Fibroblast of lung (primary cell): ENCODE results near the gene ARHGEF12. TPM values are rescaled to one million over a fixed set of nuclear protein-coding genes. Genes with fewer than 3 reads are reported as not detected.

Experiments used
- DNase-seq, 2 donors: peaks; one replicate each; pipeline versions ENCODE4 v3.0.0 to v3.0.0-alpha.2; 2010; ENCODE audit warnings: low read depth in 2 of 2
- H2AFZ ChIP-seq: 2 replicates; pipeline ENCODE4 v1.5.1; 2012; ENCODE audit warnings: low read length, control low read depth, inconsistent platforms
- H3K27ac ChIP-seq: 2 replicates; pipeline ENCODE4 v1.5.1; 2011; ENCODE audit warnings: low read length, control low read depth; ENCODE audit not compliant: insufficient read depth
- H3K27me3 ChIP-seq: 2 replicates; pipeline ENCODE4 v1.5.1; 2011; ENCODE audit warnings: mild to moderate bottlenecking, low read length; ENCODE audit not compliant: control insufficient read depth, insufficient read depth
- H3K36me3 ChIP-seq: 2 replicates; pipeline ENCODE4 v1.5.1; 2011; ENCODE audit warnings: low read length; ENCODE audit not compliant: control insufficient read depth, insufficient read depth
- H3K4me1 ChIP-seq: 2 replicates; pipeline ENCODE4 v1.5.1; 2011; ENCODE audit warnings: low read length; ENCODE audit not compliant: control insufficient read depth, insufficient read depth; ENCODE audit errors: extremely low read depth
- H3K4me2 ChIP-seq: 2 replicates; pipeline ENCODE4 v1.5.1; 2011; ENCODE audit warnings: low read length, control low read depth; ENCODE audit not compliant: insufficient read depth; ENCODE audit errors: extremely low read depth
- H3K4me3 ChIP-seq, 4 experiments: fragments of 200-600 bp in 1 of 4; sonication (generic) in 1 of 4; replicated peaks in 1 of 4; 2 replicates each; pipeline ENCODE4 v1.5.1; 2011 to 2016; ENCODE audit warnings: low read length in 4 of 4, low read depth in 3 of 4, mild to moderate bottlenecking in 3 of 4, control low read depth in 2 of 4, inconsistent platforms in 1 of 4, mixed read lengths in 1 of 4; ENCODE audit not compliant: insufficient read depth in 1 of 4; ENCODE audit errors: control extremely low read depth in 1 of 4
- H3K79me2 ChIP-seq: 2 replicates; pipeline ENCODE4 v1.5.1; 2012; ENCODE audit warnings: mild to moderate bottlenecking, low read length, inconsistent platforms; ENCODE audit not compliant: control insufficient read depth, insufficient read depth
- H3K9ac ChIP-seq: 2 replicates; pipeline ENCODE4 v1.5.1; 2011; ENCODE audit warnings: mild to moderate bottlenecking, low read length, control low read depth; ENCODE audit not compliant: insufficient read depth
- H3K9me3 ChIP-seq: 2 replicates; pipeline ENCODE4 v1.5.1; 2012; ENCODE audit warnings: low read depth, low read length; ENCODE audit not compliant: control insufficient read depth, insufficient read depth
- H4K20me1 ChIP-seq: 2 replicates; pipeline ENCODE4 v1.5.1; 2011; ENCODE audit warnings: low read length; ENCODE audit not compliant: control insufficient read depth, insufficient read depth; ENCODE audit errors: extremely low read depth
- EZH2 ChIP-seq: IDR thresholded peaks from 2 replicates; pipeline ENCODE4 v1.5.1; 2012; ENCODE audit warnings: low read length, control low read depth, mild to moderate bottlenecking; ENCODE audit errors: missing control alignments
- polyA plus RNA-seq, 2 donors: library from polyadenylated mRNA; depleted of rRNA in 1 of 2; stranded (reverse) in 1 of 2; unstranded in 1 of 2; fragments of >200 nt; gene quantifications; 2 replicates each; pipeline ENCODE4 v1.2.1, GENCODE V29; 2011 to 2012; ENCODE audit warnings: missing spikeins in 1 of 2
- total RNA-seq: library from RNA; depleted of rRNA; stranded (reverse); fragments of >200 nt; gene quantifications from 2 replicates; pipeline ENCODE4 v1.2.1, GENCODE V29; 2014
- TF ChIP-seq, protein P1 (sequence below), 2 donors: IDR thresholded peaks in 1 of 2; conservative IDR thresholded peaks in 1 of 2; 1 replicate in 1 of 2; 2 replicates in 1 of 2; pipeline ENCODE4 v1.5.1; 2011 to 2012; ENCODE audit warnings: low read length in 2 of 2, control low read depth in 1 of 2, inconsistent platforms in 1 of 2, low read depth in 1 of 2, mild to moderate bottlenecking in 1 of 2

ARHGEF12 gene
- total and polyA plus RNA-seq, 2 donors (not counting 1 experiment from before 2014, with no cell fraction given), result 63.1 to 141 TPM

DNA sequence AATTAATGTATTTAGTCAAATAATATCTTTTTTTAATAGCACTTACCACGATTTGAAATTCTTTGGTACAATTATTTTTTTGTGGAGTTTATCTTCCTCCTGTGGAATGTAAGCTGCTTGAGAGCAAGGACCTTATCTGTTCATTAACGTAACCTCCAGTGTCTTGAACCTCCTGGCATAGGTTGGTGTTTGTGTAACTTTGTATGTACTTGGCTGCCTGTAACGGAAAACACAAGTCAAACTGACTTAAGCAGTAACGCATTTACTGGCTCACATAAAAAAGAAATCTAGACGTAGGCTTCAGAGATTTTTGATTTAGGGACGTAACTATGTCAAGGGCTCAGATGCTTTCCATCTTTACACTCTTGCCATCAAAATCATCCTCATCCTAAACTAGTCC lies 56.1 kb downstream of the ARHGEF12 start:
- peak; percentile 24 to 34 for DNase-seq
- no peak overlapping the region for H2AFZ ChIP-seq
- no peak overlapping the region for H3K4me3 ChIP-seq
- peaks cover 3% of the 10 kb centered on the region for H3K4me1 ChIP-seq
- H3K36me3 ChIP-seq, result no peaks in the 10 kb centered on the region
- H3K4me2 ChIP-seq, result no peak overlapping the region
- no peak overlapping the region for H3K27ac ChIP-seq
- H4K20me1 ChIP-seq, result no peaks in the 10 kb centered on the region
- H3K79me2 ChIP-seq, result peaks cover 61% of the 10 kb centered on the region
- TF ChIP-seq, protein P1, sequence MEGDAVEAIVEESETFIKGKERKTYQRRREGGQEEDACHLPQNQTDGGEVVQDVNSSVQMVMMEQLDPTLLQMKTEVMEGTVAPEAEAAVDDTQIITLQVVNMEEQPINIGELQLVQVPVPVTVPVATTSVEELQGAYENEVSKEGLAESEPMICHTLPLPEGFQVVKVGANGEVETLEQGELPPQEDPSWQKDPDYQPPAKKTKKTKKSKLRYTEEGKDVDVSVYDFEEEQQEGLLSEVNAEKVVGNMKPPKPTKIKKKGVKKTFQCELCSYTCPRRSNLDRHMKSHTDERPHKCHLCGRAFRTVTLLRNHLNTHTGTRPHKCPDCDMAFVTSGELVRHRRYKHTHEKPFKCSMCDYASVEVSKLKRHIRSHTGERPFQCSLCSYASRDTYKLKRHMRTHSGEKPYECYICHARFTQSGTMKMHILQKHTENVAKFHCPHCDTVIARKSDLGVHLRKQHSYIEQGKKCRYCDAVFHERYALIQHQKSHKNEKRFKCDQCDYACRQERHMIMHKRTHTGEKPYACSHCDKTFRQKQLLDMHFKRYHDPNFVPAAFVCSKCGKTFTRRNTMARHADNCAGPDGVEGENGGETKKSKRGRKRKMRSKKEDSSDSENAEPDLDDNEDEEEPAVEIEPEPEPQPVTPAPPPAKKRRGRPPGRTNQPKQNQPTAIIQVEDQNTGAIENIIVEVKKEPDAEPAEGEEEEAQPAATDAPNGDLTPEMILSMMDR (conservative IDR thresholded peaks at IDR 0.05 in 1 of 2, IDR thresholded peaks at IDR 0.05 in 1 of 2; ENCODE audit: low read depth in 1 of 2, low read length in 2 of 2), result no peak
- TF ChIP-seq EZH2, result no peak
- H3K27me3 ChIP-seq, result no peaks in the 10 kb centered on the region
- H3K9ac ChIP-seq, result no peak overlapping the region
- H3K9me3 ChIP-seq, result no peaks in the 10 kb centered on the region

DNA sequence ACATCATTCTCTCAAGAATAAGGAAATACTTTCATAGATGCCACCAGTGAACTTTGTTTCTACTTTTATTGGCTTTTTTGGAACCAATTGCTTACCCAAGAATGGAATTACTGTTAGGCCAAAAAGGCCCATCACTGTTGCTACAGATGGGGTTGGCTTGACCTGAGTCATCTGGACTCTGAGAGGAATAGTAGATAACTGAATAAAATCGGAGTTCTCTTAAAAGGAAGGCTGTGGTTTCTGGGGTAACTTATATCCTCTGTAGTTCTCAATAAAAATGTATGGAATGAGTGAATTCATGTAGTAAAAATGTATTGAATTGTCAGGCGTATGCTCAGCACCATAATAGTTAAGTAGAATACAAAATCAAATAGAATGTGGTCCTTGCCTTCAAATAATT lies 56.6 kb downstream of the ARHGEF12 start:
- Histone ChIP-seq H3K4me1 (peaks cover 3% of the 10 kb centered on the region), H3K4me3 (no peak overlapping the region), H3K27ac (no peak overlapping the region), H2AFZ (no peak overlapping the region), H3K79me2 (peaks cover 56% of the 10 kb centered on the region), H4K20me1 (no peaks in the 10 kb centered on the region), H3K4me2 (no peak overlapping the region), H3K9me3 (no peaks in the 10 kb centered on the region), H3K9ac (no peak overlapping the region), H3K36me3 (no peaks in the 10 kb centered on the region), H3K27me3 (no peaks in the 10 kb centered on the region)
- peak in 1 of 2 donors; percentile 62 for DNase-seq
- no peak for TF ChIP-seq EZH2

DNA sequence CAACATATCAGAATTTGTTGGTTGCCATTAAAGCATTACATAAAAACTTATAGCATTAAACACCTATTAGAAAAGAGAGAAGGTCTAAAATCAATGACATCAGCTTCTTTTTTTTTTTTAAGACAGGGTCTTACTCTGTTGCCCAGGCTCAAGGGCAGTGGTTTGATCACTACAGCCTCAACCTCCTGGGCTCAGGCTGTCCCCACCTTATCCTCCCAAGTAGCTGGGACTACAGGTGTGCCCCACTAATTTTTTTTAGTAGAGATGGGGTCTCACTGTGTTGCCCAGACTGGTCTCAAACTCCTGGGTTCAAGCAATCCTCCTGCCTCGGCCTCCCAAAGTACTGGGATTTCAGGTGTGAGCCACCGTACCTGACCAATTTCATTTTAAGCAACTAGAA lies 57.9 kb downstream of the ARHGEF12 start:
- Histone ChIP-seq H2AFZ (no peak overlapping the region), H3K4me1 (peaks cover 5% of the 10 kb centered on the region), H3K4me2 (no peak overlapping the region), H3K36me3 (no peaks in the 10 kb centered on the region), H3K4me3 (no peak overlapping the region), H3K79me2 (peaks cover 54% of the 10 kb centered on the region), H3K27me3 (no peaks in the 10 kb centered on the region), H3K9me3 (no peaks in the 10 kb centered on the region), H3K9ac (no peak overlapping the region), H3K27ac (no peak overlapping the region), H4K20me1 (no peaks in the 10 kb centered on the region)
- DNase-seq, result no peak
- no peak for TF ChIP-seq EZH2
- TF ChIP-seq, protein P1 (conservative IDR thresholded peaks at IDR 0.05 in 1 of 2, IDR thresholded peaks at IDR 0.05 in 1 of 2; ENCODE audit: low read depth in 1 of 2, low read length in 2 of 2), result no peak
